Activated naive CD8-positive, alpha-beta T cell treated with anti-CD3 and anti-CD28 coated beads, Interleukin-2, amount 50 U/mL, for 16 hours (primary cell): ENCODE measurements around the gene TMEM150C.
"Not testable (repeated sequence)": the region's sequence is repeated elsewhere in the genome, so short reads cannot be mapped to it uniquely, and the experiment has no call there.

Source experiments
- DNase-seq: peaks from one replicate; pipeline ENCODE4 v3.0.0-alpha.2; 2020; ENCODE audit warnings: low read depth, low spot score

Gene TMEM150C

DNA sequence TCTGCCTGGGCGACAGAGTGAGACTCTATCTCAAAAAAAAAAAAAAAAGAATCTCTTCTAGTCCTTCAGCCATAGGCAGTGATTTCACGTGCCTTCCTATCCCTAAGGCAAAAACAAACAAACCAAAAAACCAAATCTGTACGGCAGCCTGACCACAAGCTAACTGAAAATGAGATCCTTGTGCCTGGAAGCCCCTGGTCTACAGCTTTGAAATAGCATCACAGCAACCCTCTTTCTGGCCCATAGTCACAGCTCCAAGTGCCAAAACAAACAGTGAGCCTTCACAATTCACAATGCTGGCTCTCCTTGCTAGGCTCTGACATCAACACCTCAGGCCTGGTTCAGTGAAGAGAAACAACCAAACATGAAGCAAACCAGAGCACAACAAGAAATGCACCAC is 46.1 kb downstream of the TMEM150C start:
- no peak for DNase-seq

DNA sequence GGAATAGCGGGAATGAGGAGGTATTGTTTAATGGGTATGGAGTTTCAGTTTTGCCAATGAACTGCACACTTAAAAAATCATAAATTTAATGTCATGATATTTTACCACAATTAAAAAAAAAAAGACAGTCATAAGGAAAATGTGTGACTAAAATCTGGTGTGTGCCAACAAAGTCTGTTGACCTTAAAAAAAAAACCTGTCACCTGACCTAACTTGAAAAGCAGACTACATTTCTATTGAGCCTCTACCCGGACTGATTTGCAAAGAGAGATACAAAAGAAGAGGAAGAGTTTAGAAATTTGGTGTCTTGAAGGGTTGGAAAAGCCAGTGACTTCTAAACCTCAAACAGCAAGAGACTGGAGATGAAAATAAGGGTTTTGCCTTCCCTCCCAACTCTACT is 48.4 kb downstream of the TMEM150C start:
- no peak for DNase-seq

DNA sequence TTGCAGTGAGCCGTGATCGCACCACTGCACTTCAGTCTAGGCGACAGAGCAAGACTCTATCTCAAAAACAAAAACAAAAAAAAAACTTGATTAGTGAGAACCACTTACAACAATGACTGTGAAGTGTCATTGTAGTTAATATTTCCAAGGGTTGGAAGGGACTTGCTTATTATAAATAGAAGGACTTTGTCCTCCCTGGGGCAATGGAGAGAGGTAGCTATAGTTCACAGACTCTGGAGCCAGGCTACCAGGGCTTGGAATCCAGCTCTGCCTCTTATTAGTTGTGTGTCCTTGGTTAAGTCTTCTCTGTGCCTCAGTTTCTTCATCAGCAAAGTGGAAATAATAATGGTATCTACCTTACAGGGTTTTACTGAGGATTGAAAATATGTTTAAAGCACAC is 51.6 kb downstream of the TMEM150C start:
- DNase-seq, result no peak

DNA sequence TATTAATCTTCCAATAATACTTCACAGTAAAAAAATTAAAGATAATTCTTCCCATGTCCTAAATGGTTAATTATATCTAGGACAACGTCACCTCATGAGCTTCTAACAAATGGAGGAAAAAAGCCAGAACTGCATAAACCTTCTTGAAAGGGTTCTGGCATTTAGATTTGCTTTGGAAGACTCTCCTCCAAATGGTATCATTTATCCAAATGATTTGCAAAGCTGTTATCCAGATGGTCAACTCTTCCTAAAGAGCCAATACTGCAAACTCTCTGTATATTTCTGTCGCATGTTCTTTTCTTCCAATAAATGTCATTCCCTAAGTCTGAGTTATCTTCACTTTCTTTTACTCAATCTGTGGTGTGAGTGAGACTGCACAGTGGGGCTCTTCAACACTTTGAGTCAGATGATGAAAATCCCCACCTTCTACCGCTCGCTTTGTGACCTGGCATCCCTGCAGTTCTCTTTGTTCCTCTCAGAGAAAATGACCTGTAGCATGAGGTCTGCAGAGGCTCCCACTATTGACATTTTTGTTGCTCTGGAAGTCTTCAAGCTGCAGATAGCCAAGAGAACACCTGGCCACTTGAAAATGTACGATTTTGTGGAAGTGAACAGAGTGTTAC is 52.9 kb downstream of the TMEM150C start:
- DNase-seq, result no peak

DNA sequence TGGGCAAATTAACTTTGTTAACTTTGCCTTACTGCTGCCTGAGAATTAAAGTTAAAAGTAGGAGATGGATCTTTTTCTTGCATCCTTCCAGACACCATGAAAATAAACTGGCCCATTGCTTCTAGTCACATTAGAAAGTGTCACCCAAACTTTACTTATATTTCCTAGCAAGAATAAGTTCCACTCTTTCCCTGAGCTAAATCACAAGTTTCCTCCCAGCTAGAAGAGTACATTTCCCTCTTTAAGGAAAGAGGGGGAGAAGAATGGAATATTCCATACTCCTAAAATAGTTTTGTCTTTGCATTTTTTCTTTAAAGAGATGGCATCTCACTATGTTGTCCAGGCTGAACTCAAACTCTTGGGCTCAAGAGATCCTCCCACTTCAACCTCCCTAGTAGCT is 53.8 kb downstream of the TMEM150C start:
- DNase-seq, result no peak

DNA sequence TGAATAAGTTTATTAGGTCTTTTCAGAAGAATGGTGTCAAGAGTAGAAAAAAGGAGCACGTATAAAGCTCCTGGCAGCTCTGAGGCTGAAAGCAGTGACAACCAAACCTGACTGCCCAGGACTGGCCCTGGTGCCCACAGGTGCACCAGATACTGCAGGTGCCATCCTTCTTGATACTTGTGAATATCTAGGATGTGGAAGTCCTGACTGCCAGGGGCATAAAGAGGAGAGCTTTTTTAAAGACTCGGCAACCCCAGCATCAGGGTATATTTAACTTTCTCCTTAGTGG is 60.7 kb downstream of the TMEM150C start:
- DNase-seq, result no peak

DNA sequence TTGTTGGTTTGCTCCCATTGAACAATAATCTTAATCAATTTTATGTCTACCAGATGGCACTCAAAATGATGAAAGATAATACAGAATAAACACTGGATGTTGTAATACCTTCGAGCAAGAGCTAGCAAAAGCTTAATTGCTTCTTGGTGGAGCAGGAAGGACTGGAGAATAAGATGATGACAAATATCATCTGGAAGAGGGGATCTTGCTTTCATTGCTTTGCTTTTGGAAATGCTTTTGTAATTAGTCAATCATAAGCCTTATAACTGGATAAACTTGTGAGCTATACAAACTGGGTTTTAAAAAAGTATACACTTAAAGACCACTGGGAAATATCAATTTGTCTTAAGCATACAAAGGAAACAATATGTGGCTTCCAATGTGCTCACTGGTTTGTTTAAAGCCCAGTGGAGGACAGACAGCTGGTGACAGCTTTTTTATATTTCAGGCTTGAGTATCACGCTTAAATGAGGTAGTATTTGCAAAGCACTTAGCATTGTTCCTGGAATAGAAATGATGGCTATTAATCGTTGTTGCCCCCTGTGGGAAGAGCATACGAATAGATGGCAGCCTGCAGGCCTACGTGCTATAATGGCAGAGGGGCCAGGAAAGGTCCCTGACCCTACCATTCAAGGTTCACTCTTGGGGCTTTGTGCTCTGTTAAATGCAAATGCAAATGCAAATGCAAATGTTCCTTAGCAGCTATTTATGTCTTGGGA is 61.2 kb downstream of the TMEM150C start:
- DNase-seq, result no peak

DNA sequence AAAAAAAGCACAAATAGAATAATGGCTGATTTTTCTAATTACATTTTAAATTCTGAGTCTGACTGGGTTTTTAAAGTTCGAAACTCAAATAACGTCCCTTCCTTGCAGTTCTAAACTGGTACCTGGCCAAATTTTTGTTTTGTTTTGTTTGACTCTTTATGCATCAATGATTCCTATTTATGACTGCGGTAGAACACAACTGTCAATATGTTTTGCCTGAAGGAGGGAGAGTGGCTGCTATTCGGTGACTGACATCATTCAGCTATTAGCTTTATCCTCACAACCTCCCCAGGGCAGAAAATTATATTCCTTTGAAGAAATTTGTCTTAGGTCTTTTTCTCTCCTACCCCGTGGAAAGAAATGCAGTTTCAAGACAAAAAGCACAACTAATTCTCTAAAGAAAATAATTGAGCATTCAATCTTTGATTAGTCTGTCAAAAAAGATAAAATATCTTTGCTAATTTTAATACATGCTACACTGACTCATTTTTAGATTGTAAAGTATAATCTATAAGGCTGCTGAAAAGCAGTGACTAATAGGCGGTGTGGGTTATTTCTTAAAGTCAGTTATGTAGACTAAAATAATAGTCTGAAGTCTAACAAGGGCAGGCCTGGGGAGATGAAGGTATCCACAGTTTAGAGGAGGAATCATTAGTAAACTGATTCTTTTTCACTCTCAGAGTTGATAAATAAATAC is 61.9 kb downstream of the TMEM150C start:
- no peak for DNase-seq

DNA sequence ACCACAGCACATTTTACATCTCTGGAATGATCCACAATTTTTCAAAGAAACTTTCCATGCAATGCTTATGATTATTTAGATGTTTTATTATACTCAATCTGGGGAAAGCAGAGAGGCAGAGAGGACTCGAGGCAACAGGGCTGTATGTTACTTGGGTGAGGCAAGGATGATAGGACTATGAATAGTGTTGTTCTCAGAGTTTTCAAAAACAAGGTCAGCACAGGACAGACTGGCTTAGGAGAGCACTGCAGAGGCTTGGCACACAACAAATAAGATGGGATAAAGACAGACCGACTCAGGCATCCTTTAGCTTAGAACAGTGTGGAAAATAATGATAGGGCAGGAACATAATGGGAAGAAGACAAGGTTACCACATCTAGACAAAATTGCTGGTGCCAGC is 65.4 kb downstream of the TMEM150C start:
- DNase-seq, result no peak

DNA sequence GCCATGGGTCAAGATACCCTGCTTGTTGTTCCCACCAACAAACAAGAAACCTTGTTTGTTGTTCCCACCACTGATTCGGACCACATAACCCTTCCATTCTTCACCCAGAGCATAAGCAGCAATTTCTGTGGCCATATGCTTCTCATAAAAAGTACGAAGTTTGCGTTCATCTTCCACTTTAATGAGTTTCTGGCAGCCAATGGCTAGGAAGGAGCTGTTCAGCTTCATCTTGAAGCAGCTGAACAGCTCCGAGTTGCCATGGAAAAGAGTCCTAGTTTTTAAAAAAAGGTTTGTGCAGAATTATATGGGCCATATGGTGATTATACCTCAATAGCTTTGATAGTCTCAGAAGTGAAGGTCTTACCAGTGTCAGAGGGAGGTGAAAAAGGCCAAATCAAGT is 66.1 kb downstream of the TMEM150C start:
- DNase-seq, result no peak

DNA sequence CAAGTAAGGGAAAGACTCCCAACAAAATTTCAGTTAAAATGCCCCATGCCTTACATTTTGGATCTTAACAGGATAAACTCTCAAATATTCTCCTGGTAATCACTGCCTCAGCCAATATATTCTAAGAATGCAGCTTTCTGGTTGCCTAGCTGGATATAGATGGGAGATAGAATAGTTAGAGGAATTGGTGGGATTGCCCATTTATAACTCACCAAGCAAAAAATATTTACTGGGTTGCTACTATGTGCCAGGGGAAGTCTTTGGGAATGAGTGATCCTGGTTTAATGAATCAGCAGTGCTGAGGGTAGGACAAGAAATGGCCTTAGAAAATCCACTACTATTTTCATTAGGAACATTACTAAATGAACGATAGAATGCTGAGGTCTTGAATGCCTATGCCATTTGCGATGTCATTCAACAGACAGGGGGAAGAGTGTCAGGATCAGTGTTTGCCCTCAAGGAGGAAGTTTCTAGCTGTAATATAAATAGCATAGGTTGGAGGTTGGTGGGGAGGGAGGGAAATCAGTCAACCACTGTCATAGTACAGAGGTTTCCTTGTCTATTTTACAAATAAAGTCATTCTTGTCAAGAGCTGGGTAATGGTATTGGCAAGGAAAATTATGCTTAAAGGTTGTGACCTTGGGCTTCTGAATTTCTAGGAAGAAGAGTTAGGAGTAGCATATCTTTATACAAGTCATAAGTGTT is 67.9 kb downstream of the TMEM150C start:
- no peak for DNase-seq

DNA sequence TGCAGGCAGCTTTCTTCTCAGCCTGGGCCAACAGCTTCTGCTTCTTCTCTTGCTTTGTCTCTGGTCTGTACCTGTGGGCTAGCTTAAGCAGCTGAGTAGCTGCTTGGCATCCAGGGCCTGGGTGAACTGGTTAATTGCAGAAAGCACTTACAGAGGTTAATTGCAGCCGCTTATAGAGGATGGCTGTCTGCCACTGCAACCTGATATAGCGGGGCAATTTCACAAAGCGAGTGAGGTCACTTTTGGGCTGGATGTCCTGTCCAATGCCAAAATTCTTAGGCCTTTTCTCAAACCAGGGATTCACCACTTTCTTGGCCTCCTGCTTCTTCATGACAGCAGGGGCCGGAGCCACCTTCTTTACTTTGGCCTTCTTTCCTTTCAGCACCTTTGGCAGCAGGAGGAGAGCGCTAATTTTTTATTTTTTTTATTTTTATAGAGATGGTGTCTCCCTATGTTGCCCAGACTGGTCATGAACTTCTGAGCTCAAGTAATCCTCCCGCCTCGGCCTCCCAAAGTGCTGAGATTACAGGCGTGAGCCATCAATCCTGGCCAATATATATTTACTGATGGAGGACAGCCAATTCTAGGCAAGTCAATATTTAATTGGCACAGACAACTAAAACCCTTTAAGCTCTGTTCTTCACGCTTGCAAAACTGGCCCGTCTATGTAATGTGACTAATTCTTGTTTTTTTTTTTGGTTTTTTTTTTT is 70.4 kb downstream of the TMEM150C start:
- DNase-seq, result no peak

DNA sequence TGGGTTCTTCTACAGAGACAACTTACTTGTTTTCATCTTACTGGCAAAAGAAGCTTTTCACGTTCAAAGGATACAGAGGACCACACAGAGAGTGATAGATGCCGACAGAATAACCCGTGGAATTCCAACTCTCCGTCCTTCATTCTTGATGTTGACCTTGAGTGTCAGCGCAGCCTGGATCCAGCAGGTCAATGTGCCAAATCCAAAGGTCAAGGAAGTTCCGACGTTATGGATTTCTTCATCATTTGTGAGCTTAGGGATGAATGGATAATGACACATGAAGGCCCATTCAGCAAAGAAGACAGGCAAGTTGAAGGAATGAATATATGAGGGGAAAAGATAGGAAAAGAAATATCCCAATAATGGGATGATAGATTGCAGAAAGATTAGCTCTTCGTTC is 71.8 kb downstream of the TMEM150C start:
- DNase-seq, result no peak

DNA sequence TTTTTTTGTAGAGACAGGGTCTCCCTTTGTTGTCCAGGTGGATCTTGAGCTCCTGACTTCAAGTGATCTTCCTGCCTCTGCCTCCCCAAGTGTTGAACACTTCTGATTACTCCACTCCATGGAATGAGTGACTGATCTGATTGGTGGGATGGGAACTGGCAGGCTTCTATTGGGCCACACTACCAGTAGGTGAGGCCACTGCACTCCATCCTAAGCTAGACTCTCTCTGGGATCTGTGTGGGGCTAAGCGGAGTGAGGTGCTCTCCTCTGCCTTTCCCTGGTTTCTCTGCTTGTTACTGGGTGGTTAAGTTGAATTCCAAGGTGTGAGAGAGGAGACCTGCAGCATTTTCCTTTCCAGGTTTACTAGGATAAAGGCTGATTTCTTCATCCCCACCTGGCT is 72.7 kb downstream of the TMEM150C start:
- DNase-seq, result no peak

DNA sequence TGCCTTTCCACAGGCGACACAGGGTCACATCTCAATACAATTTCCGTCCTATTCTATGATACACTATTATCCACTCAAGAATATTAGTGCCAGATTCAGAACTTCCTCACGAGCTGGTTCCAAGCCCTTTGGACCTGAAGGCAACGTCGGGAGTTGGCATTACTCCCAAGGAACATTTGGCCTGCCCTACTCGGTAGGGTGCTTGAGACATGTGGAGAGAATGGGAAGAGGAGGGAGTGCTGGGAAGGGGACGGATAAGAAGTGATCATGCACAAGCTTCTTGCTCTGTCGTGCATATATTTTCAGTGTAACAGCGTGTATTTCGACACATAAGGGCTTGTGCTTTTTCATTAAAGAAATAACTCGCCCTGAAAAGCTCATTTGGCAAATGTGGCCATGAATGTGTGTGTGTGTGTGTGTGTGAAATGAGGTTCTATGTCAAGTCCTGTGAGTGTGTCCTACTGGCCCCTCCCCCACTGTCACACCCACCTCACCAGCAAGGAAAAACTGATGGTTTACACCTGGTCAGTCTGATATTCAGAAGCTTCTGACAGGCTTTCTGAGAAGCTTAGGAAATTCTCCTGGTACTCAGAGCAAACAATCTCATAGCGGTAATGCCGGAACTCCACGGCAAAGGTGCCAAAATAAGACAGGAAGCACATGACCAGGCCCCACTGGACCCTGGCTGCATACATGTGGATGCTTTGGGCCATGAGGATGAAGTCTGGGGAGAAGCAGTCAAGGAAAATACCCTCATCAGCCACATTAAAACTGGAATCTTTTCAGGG is 76.6 kb downstream of the TMEM150C start:
- DNase-seq, result no peak

DNA sequence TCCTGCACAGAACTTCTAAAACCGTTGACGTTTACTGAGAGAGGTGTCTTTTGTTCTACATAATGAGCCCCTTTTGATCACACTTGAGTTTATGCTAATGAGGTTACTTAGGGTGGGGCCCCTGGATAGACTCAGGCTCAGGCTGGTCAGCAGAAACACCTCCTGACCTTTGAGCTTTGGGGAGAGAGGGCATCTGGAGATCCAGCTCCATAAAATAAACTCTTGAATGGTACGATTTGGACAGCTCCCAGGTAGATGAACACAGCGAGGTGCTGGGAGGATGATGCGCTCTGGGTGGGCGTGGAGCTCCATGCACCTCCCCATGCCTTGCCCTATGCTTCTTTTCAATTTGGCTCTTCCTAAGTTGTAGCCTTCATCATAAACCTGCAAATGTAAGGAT is 79.4 kb downstream of the TMEM150C start:
- DNase-seq, result no peak

DNA sequence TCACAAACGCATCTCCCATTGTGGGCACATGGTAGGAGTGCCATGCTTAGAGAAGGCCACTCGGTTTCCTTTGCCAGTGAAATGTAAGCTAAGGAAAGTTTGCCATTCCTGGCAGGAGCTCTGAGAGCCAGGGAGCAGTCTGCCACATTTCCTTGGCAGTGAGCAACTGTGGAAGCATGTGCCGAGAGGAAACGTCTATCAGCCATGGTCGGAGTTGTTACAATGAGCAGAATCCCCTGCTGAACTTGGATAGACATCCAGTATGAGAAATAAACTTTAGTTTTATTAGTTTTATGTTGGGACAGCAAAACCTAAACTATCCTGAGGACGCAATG is 80.3 kb downstream of the TMEM150C start:
- DNase-seq, result no peak

DNA sequence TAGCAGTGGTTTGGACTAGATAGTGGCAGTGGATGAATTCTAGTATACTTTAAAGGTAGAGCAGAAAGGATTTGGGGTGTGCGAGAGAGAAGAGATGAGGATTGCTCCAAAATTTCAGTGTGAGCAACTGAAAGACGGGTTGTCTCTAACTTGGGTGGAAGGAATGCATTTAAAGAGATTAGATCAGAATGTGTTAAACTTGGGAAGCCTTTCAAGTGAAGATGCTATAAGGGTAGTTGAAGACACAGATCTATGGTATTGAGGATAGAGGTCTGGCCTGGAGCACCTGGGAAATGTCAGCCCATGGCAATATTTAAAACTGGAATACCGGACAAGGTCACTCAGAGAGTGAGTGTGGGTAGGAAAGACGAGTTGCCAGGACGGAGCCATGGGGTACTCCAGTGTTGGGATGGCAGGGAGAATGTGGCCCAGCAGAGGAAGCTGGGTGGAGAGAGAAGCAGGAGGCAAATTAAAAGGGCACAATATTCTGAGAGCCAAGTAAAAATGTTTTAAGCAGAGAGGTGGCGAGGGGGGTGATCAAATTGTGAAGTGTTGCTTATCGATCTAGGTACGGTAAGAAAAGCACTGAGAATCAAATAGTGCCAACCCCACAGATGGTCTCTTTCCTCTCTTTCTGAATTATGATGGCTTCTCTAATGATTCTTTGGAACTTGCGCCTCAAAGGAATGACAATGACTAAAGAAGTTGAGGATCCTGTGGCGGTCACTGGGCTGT is 80.8 kb downstream of the TMEM150C start:
- no peak for DNase-seq

DNA sequence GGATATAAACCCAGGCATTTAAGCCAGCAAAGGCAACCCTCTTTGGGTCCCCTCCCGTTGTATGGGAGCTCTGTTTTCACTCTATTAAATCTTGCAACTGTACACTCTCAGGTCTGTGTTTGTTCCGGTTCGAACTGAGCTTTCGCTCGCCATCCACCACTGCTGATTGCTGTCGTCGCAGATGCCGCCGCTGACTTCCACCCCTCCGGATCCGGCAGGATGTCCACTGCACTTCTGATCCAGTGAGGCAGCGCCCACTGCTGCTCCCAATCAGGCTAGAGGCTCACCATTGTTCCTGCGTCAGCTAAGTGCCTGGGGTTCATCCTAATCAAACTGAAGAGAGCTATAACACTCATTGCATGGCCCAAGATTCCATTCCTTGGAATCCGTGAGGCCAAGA is 82.2 kb downstream of the TMEM150C start:
- no peak for DNase-seq

DNA sequence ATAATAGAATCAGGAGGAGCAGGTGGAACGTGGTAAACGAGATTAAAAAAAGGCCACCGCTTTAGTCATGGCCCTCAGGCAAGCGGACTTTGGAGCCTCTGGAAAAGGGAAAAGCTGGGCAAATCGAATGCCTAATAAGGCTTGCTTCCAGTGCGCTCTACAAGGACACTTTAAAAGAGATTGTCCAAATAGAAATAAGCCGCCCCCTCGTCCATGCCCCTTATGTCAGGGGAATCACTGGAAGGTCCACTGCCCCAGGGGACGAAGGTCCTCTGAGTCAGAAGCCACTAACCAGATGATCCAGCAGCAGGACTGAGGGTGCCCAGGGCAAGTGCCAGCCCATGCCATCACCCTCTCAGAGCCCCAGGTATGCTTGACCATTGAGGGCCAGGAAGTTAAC is 84.3 kb downstream of the TMEM150C start:
- not testable (repeated sequence) for DNase-seq

DNA sequence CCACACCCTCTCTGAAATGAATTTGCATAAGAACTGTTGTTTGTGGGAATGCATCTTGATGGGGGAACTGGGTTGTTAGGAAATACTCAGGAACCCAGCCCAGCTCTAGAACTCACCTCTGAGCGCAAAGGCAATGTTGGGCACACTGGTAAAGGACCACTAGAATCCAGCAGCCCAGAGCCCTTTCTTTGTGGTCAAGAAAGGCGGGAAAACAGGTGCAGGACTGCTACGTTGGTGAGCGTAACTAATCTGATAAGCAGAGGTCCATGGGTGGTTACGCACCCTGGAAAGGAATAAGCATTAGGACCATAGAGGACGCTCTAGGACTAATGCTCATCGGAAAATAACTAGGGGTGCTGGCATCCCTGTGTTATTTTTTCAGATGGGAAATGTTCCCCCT is 85.9 kb downstream of the TMEM150C start:
- not testable (repeated sequence) for DNase-seq
